HTERT RPE-1 (cell line): Measurements from ENCODE around the gene MPHOSPH6.
"Not testable (repeated sequence)": the region's sequence is repeated elsewhere in the genome, so short reads cannot be mapped to it uniquely, and the experiment has no call there.

ENCODE experiments used
- in situ Hi-C: fragments of 300-500 bp; cut with MboI; formaldehyde crosslinking; loops from 4 replicates; pipeline ENCODE4 v1.14.3; 2020; ENCODE audit warnings: low sequenced_read_pairs

MPHOSPH6 gene, protein sequence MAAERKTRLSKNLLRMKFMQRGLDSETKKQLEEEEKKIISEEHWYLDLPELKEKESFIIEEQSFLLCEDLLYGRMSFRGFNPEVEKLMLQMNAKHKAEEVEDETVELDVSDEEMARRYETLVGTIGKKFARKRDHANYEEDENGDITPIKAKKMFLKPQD

DNA sequence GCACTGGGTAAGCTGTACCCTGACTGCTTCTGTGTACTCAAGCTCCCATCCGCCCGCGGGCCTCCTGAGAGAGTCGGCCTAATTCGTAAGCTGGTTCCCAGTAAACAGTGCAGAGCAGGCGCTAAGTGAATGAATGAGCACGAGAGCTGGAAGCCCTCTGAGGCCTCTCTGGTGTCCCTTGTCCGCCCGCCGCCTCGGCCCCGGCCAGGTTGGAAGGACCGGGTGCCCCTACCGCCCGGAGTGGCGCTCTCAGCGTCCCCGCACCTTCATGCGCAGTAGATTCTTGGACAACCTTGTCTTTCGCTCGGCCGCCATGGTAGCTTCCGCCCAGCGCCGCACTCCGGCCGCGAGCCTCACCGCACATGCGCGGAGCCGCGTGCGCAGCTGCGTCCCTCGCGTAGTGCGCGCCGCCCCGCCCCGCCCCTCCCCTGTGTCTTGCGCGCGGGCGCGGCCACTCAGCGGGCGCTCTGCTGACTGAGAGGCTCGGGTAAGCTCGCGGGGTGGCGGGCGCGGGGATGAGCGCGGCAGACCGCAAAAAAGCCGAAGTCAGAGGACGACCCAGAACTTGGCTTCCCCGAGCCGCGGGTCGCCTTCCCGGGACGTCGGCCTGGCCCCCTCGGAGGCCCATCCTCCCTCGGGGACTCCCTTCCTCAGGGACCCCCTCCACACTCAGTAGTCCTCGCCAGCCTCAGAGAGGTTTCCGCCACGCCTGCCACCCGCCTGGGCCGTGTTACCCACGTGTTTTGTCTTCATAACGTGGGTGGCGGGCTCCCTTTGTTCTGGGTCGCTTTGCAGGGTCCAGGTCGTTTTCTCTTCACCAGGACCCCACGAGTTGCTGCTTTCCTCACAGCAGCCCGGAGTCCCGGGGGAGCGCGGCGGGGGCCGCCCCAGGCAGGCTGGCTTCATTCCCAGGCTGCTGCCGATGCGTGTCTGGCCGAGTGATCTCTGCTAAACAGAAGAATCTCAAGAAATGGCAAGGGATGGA, at the start of gene MPHOSPH6:
TSS of gene MPHOSPH6 (minus strand) at position 364 of the 985 bp plus-strand sequence. CDS start at position 315, 49 bp downstream.
- in situ Hi-C loops: no loop called here

DNA sequence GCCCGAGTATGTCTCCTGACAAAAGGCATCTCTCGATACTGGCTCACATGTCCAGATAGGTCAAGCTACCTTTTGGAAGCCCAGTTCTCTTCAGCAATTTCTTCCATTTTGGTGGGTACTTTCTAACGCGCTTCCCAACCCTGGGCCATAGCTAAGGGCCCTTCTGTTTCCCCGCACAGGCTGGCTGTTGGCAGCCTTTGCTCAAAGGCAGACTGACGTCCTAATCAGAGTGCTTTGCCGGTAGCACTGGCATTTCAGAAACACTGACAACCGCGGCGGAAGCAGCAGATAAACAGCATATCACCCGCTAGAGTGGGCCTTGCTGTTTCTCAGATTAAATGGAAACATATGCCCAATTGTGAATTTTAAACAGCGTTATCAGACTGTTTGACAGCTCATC, 49.3 kb upstream of the MPHOSPH6 start:
- in situ Hi-C loops: no loop called here

DNA sequence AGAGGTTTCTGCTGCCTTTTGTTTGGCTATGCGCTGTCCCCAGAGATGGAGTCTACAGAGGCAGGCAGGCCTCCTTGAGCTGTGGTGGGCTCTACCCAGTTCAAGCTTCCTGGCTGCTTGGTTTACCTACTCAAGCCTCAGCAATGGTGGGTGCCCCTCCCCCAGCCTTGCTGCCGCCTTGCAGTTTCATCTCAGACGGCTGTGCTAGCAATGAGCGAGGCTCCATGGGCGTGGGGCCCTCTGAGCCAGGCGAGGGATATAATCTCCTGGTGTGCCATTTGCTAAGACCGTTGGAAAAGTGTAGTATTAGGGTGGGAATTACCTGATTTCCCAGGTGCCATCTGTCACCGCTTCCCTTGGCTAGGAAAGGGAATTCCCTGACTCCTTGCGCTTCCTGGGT, 39.3 kb upstream of the MPHOSPH6 start:
- in situ Hi-C loops: not testable (repeated sequence)

DNA sequence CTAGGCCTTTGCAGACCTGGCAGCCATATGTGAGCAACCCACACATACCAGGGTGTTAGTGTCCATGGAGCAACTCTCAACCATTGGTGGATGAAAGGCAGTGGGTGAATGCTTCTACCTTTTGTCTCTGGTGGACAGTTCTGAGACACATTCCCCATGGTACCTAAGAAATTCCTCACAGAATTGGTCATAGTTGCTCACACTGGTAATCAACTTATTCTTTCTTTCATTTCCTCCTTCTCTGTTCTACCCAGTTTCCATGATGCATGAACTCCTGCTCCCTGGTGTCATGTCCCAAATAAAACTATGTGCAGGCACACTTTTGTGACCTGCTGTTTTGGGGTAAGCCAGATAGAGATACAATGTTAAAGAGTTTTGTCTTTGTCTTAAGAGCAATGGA, 33.2 kb upstream of the MPHOSPH6 start:
- in situ Hi-C loops: no loop called here

DNA sequence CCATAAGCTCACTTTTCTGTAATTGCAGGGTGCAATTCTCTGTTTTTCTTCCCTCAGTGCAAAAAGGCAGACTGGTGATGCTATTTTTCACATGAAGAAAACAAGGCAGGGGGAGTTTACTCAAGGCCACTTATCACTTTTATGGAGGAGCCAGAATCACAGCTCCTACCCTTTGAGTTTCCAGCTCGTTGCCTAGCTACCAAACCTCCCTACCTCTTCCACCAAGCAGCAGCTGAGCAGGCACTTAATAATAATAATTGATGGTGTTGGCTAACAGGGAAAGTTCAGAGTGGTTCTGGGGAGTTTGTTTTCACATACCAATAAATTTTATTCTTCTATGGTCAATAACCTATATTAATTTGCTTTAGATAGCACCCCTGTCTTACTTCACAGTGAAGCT, 31.9 kb upstream of the MPHOSPH6 start:
- in situ Hi-C loops: no loop called here

DNA sequence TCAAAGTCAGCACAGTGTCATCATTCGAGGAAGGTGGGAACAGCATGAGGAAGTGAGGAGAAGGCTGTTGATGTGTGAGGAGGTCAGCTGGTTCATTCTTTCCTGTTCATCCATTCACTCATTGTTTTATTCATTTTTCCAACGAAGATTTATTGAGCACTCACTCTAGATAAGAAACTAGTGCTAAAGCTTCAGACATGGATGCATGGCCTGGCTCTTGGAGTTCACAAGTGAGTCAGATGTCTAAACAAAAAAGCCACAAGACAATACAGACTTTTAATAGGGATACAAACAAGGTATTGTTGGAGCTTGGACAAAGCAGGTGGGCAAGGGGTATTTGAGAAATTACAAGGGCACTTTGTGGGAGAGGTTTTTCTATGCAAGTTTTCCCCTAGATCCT, 31.3 kb upstream of the MPHOSPH6 start:
- in situ Hi-C loops: no loop called here

- in situ Hi-C loops: no loop called here
These were observed 29.2 kb upstream of the MPHOSPH6 start for GRCh38 chr16:82199209-82199608.

GRCh38 chr16:82197540-82198240, 27.7 kb upstream of the MPHOSPH6 start:
- in situ Hi-C loops: no loop called here

GRCh38 chr16:82195917-82196494, 26.0 kb upstream of the MPHOSPH6 start:
- in situ Hi-C loops: no loop called here

GRCh38 chr16:82194086-82194485, 24.1 kb upstream of the MPHOSPH6 start:
- in situ Hi-C loops: no loop called here

GRCh38 chr16:82192665-82193064, 22.6 kb upstream of the MPHOSPH6 start:
- in situ Hi-C loops: no loop called here

DNA sequence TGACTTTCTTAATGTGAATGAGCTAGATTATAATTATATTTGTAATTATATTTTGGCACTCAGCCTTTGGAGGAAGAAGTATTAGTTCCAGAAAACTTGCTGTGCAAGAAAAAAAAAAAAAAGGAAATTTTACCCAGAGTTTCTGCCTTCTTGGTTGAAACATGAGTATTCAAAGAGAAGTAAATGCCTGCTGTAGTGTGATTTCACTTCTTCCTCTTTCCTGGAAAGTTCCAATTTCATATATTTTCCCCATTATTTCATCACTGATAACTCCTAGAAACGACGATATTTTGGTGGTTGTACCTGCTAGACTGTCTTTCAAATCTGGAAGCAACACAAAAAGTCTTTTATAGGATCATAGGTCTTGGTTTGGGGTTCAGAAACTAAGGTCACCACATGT, 20.4 kb upstream of the MPHOSPH6 start:
- in situ Hi-C loops: no loop called here

DNA sequence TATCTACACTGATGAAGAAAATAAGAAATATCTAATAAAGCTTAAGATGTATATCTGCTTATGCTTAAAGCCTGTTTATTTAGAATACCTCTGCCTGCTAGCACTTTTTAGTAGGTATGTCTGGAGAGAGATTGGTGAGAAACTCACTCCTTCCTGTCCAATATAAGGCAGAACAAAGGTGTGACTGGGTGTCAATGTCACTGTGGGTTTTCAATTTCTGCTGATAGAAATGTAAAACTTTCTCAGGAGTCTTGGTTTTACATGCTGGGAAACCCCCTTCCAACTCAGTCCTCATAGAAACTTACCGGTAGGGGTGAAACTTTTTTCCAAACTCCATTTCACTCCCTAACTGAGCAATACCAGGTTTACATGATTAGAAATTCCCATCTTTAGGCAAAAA, 17.8 kb upstream of the MPHOSPH6 start:
- in situ Hi-C loops: no loop called here

GRCh38 chr16:82185012-82185411, 15.0 kb upstream of the MPHOSPH6 start:
- in situ Hi-C loops: no loop called here

DNA sequence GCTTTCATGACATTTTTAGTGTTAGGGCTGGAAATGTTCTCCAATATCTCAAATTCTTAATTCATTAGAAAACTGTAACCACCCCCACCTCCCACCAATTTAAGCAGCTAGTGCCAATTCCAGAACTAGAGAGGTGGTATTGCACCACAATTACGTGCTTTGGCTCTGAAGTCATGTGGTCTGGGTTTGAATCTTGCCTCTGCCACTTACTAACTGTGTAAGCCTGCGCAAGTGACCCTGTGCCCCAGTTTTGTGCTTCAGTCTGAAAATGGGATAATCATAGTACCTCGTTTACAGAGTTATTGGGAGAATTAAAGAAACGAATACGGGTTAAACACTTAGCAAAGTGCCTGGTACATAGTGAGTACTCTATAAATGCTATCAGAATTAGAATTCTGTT, 14.2 kb upstream of the MPHOSPH6 start:
- in situ Hi-C loops: no loop called here

- in situ Hi-C loops: no loop called here
These were observed 13.0 kb upstream of the MPHOSPH6 start for GRCh38 chr16:82183004-82183397.

- in situ Hi-C loops: no loop called here
These were observed 12.4 kb upstream of the MPHOSPH6 start for GRCh38 chr16:82182266-82183003.

GRCh38 chr16:82181461-82182185, 11.6 kb upstream of the MPHOSPH6 start:
- in situ Hi-C loops: no loop called here

DNA sequence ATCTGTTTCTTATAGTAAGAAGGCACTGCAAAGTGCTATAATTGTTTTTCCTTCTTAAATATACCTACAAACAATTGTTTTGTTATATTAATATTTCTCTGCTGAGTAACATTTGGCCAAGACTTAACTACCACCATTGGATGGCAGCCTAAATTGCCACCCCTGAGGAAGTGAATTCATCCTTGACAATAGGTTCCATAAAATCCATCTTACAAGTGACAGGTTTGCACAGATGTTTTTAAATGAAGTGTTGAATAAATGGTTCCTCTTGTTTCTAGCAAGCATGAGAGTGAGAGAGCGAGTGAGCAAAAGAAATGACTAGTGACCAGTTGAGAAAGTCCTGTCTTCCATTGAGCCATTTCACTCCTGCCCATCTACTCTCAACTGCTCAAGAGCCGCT, 8.3 kb upstream of the MPHOSPH6 start:
- in situ Hi-C loops: no loop called here

DNA sequence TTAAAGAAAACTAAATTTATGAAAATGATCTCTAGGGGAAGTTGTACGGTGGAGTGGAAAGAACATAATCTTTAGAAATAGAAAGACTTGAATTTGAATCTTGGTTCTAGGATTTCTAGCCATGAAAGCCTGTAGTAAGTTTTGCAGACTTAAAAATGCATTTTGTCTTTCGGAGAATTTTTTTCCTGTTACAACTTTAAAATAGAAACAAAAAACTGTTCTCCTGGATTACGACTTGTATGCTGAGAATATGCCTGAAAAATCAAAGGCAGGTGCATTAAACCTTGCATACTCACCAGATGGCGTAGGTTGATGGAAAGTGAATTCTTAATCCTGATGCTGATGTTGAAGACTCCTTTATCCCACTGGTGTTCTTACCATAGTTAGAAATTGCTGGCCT, 7.5 kb upstream of the MPHOSPH6 start:
- in situ Hi-C loops: no loop called here
